IMR-90 (cell line): ENCODE results near the gene MAP4. TPM values are rescaled to one million over a fixed set of nuclear protein-coding genes. Genes with fewer than 3 reads are reported as not detected.

Experiments
- ATAC-seq: fragments of 200-7000 bp; cut with Tn5 transposase; 2 replicates; pipeline ENCODE4 v1.9.1; 2020; ENCODE audit warnings: low read depth, mild to moderate bottlenecking, moderate library complexity
- BruUV-seq: library from RNA; stranded (reverse); fragments of 400-500 nt; replicated peaks from 2 replicates; lab custom pipeline; 2021; lab: Mats Ljungman, UMichigan
- CTCF ChIA-PET: fragments of 300-600 bp; formaldehyde crosslinking; extraction: SDS; loops from one replicate; lab custom pipeline; 2021; ENCODE audit warnings: antibody characterized with exemption; lab: Yijun Ruan, JAX
- POLR2A ChIA-PET: fragments of 300-600 bp; sonication (Branson Sonifier 250); formaldehyde crosslinking; loops from one replicate; lab custom pipeline; 2022; ENCODE audit warnings: antibody characterized with exemption; ENCODE audit not compliant: unreplicated experiment; lab: Charles Lee
- DNase-seq: peaks from one replicate; pipeline ENCODE4 v3.0.0; 2013
- H2AFZ ChIP-seq: replicated peaks from 2 replicates; pipeline ENCODE3; 2013; ENCODE audit warnings: low read length, mild to moderate bottlenecking; ENCODE audit not compliant: poor library complexity
- H2AK5ac ChIP-seq: 2 replicates; pipeline ENCODE4 v1.6.1; 2013; ENCODE audit warnings: low read depth, low read length, inconsistent platforms
- H2AK9ac ChIP-seq: replicated peaks from 2 replicates; pipeline ENCODE3; 2013; ENCODE audit warnings: mild to moderate bottlenecking, low read depth, low read length, moderate library complexity; ENCODE audit not compliant: poor library complexity
- H2BK120ac ChIP-seq: 2 replicates; pipeline ENCODE4 v1.6.1; 2013; ENCODE audit warnings: low read depth, low read length, inconsistent platforms
- H2BK15ac ChIP-seq: 3 replicates; pipeline ENCODE4 v1.6.1; 2013; ENCODE audit warnings: low read depth, low read length, inconsistent platforms
- H2BK20ac ChIP-seq: 2 replicates; pipeline ENCODE4 v1.6.1; 2013; ENCODE audit warnings: low read depth, mild to moderate bottlenecking, inconsistent platforms, low read length, moderate library complexity
- H2BK5ac ChIP-seq: 2 replicates; pipeline ENCODE4 v1.6.1; 2013; ENCODE audit warnings: mild to moderate bottlenecking, low read depth, low read length, inconsistent platforms; ENCODE audit not compliant: poor library complexity, severe bottlenecking
- H3K14ac ChIP-seq: replicated peaks from 2 replicates; pipeline ENCODE4 v1.6.1; 2013; ENCODE audit warnings: low read depth, low read length, inconsistent platforms
- H3K18ac ChIP-seq: 2 replicates; pipeline ENCODE4 v1.6.1; 2013; ENCODE audit warnings: low read depth, low read length, control low read depth
- H3K23ac ChIP-seq: 2 replicates; pipeline ENCODE4 v1.6.1; 2013; ENCODE audit warnings: low read depth, low read length, inconsistent platforms
- H3K27ac ChIP-seq: 2 replicates; pipeline ENCODE4 v1.5.1; 2013; ENCODE audit warnings: mild to moderate bottlenecking, control low read depth, low read length; ENCODE audit not compliant: insufficient read depth
- H3K27me3 ChIP-seq: 2 replicates; pipeline ENCODE4 v1.6.1; 2013; ENCODE audit warnings: low read length; ENCODE audit not compliant: control insufficient read depth, insufficient read depth
- H3K36me3 ChIP-seq: 2 replicates; pipeline ENCODE4 v1.6.1; 2013; ENCODE audit warnings: low read length, mixed read lengths; ENCODE audit not compliant: control insufficient read depth, insufficient read depth
- H3K4ac ChIP-seq: 2 replicates; pipeline ENCODE4 v1.6.1; 2013; ENCODE audit warnings: low read depth, low read length, inconsistent platforms
- H3K4me1 ChIP-seq: 2 replicates; pipeline ENCODE4 v1.6.1; 2013; ENCODE audit warnings: low read length, mixed read lengths; ENCODE audit not compliant: control insufficient read depth, insufficient read depth
- H3K4me2 ChIP-seq: 2 replicates; pipeline ENCODE4 v1.6.1; 2013; ENCODE audit warnings: low read depth, mild to moderate bottlenecking, control low read depth, low read length, moderate library complexity
- H3K4me3 ChIP-seq: 2 replicates; pipeline ENCODE4 v1.5.1; 2013; ENCODE audit warnings: low read depth, mild to moderate bottlenecking, control low read depth, low read length, moderate library complexity; ENCODE audit not compliant: insufficient read depth
- H3K56ac ChIP-seq: 2 replicates; pipeline ENCODE4 v1.6.1; 2013; ENCODE audit warnings: low read length, inconsistent platforms; ENCODE audit not compliant: insufficient read depth; ENCODE audit errors: extremely low read depth
- H3K79me1 ChIP-seq, 2 experiments: 2 replicates each; pipeline ENCODE4 v1.6.1; 2013; ENCODE audit warnings: low read length in 2 of 2, inconsistent platforms in 1 of 2, low read depth in 1 of 2
- H3K9ac ChIP-seq: 2 replicates; pipeline ENCODE4 v1.6.1; 2013; ENCODE audit warnings: low read depth, low read length, control low read depth
- H3K9me1 ChIP-seq: 2 replicates; pipeline ENCODE4 v1.6.1; 2013; ENCODE audit warnings: low read length, inconsistent platforms; ENCODE audit not compliant: insufficient read depth
- H3K9me3 ChIP-seq: 2 replicates; pipeline ENCODE4 v1.6.1; 2013; ENCODE audit warnings: low read length; ENCODE audit not compliant: control insufficient read depth, insufficient read depth
- H4K20me1 ChIP-seq: 2 replicates; pipeline ENCODE4 v1.6.1; 2013; ENCODE audit warnings: low read length, inconsistent platforms; ENCODE audit not compliant: insufficient read depth
- H4K5ac ChIP-seq: 2 replicates; pipeline ENCODE4 v1.6.1; 2013; ENCODE audit warnings: mild to moderate bottlenecking, low read depth, low read length, control low read depth
- H4K8ac ChIP-seq, 2 experiments: 2 replicates each; pipeline ENCODE4 v1.6.1; 2013; ENCODE audit warnings: low read depth in 2 of 2, low read length in 2 of 2, control low read depth in 1 of 2, inconsistent platforms in 1 of 2
- H4K91ac ChIP-seq: 2 replicates; pipeline ENCODE4 v1.6.1; 2013; ENCODE audit warnings: low read depth, low read length, inconsistent platforms; ENCODE audit not compliant: insufficient read depth
- BHLHE40 ChIP-seq: fragments of 150-350 bp; IDR thresholded peaks from 2 replicates; pipeline ENCODE4 v1.6.1; 2016; ENCODE audit warnings: mild to moderate bottlenecking, low read depth, low read length
- CEBPB ChIP-seq: IDR thresholded peaks from 2 replicates; pipeline ENCODE4 v1.6.1; 2012; ENCODE audit warnings: low read depth, low read length, improper control_type of control experiment
- CHD1 ChIP-seq: IDR thresholded peaks from 2 replicates; pipeline ENCODE4 v1.6.1; 2012; ENCODE audit warnings: low read depth, low read length, improper control_type of control experiment
- ELK1 ChIP-seq: fragments of 150-350 bp; IDR thresholded peaks from 2 replicates; pipeline ENCODE4 v1.6.1; 2016; ENCODE audit warnings: low read depth, mild to moderate bottlenecking, low read length, moderate library complexity, borderline replicate concordance
- FOS ChIP-seq: fragments of 150-350 bp; IDR thresholded peaks from 2 replicates; pipeline ENCODE4 v1.6.1; 2016; ENCODE audit warnings: low read depth, low read length
- MAFK ChIP-seq: IDR thresholded peaks from 2 replicates; pipeline ENCODE4 v1.6.1; 2012; ENCODE audit warnings: low read depth, low read length, improper control_type of control experiment
- MAZ ChIP-seq: IDR thresholded peaks from 2 replicates; pipeline ENCODE4 v1.6.1; 2012; ENCODE audit warnings: low read depth, mild to moderate bottlenecking, low read length, improper control_type of control experiment, moderate library complexity, borderline replicate concordance
- MXI1 ChIP-seq: IDR thresholded peaks from 2 replicates; pipeline ENCODE4 v1.6.1; 2012; ENCODE audit warnings: low read depth, mild to moderate bottlenecking, low read length, moderate library complexity, borderline replicate concordance
- NFE2L2 ChIP-seq: fragments of 150-350 bp; IDR thresholded peaks from 2 replicates; pipeline ENCODE4 v1.6.1; 2016; ENCODE audit warnings: low read depth, mild to moderate bottlenecking, low read length
- POLR2A ChIP-seq: IDR thresholded peaks from 2 replicates; pipeline ENCODE4 v1.6.1; 2012; ENCODE audit warnings: mild to moderate bottlenecking, low read depth, low read length
- RAD21 ChIP-seq: IDR thresholded peaks from 2 replicates; pipeline ENCODE4 v1.6.1; 2012; ENCODE audit warnings: low read length, improper control_type of control experiment
- RCOR1 ChIP-seq: IDR thresholded peaks from 2 replicates; pipeline ENCODE4 v1.6.1; 2012; ENCODE audit warnings: mild to moderate bottlenecking, low read length, improper control_type of control experiment; ENCODE audit not compliant: insufficient replicate concordance
- RFX5 ChIP-seq: IDR thresholded peaks from 2 replicates; pipeline ENCODE4 v1.8.0; 2012; ENCODE audit warnings: low read depth, mild to moderate bottlenecking, low read length, moderate library complexity
- SMC3 ChIP-seq: fragments of 150-350 bp; IDR thresholded peaks from 2 replicates; pipeline ENCODE4 v1.6.1; 2016; ENCODE audit warnings: low read depth, mild to moderate bottlenecking, antibody characterized with exemption, low read length, moderate library complexity
- WGBS, 2 experiments: methylation state at CpG; one replicate each; pipeline versions ENCODE4 v1.1.5 to v1.1.7; 2013; ENCODE audit warnings: missing lambda C conversion rate in 2 of 2; ENCODE audit not compliant: insufficient read length in 1 of 2; ENCODE audit errors: extremely low coverage in 2 of 2; 5-methylcytosine and 5-hydroxymethylcytosine counted together
- dilution Hi-C: fragments of 300-500 bp; cut with HindIII; formaldehyde crosslinking; loops from one replicate; pipeline ENCODE4 v1.14.3; 2018; ENCODE audit warnings: low sequenced_read_pairs; ENCODE audit not compliant: unreplicated experiment
- in situ Hi-C: fragments of 300-500 bp; cut with MboI; formaldehyde crosslinking; loops from 3 replicates; pipeline ENCODE4 v1.14.3; 2019; ENCODE audit warnings: low sequenced_read_pairs, inconsistent platforms, mixed read lengths
- intact Hi-C: fragments of 100-400 bp; cut with micrococcal nuclease; formaldehyde crosslinking; loops from 2 replicates; pipeline ENCODE4 v1.10.0; 2022
- polyA plus RNA-seq, 3 experiments: library from polyadenylated mRNA; depleted of rRNA; stranded (reverse); fragments of >200 nt; gene quantifications; 2 replicates each; pipeline ENCODE4 v1.2.3, GENCODE V29; 2012; ENCODE audit warnings: low replicate concordance in 1 of 3
- total RNA-seq: library from RNA; depleted of rRNA; stranded (reverse); fragments of >200 nt; gene quantifications from 2 replicates; pipeline ENCODE4 v1.2.3, GENCODE V29; 2012
- TF ChIP-seq, protein P1 (sequence below): conservative IDR thresholded peaks from 2 replicates; pipeline ENCODE4 v1.5.1; 2012; ENCODE audit warnings: mild to moderate bottlenecking, low read depth, low read length, improper control_type of control experiment
- TF ChIP-seq, protein P2 (sequence below): fragments of 150-350 bp; IDR thresholded peaks from 2 replicates; pipeline ENCODE4 v1.6.1; 2017; ENCODE audit warnings: mild to moderate bottlenecking, antibody characterized with exemption, low read length, low read depth

MAP4 gene
- total and polyA plus RNA-seq, 2 of the 4 experiments (the other 2 are of a cell fraction) = 87.8 to 216 TPM

DNA sequence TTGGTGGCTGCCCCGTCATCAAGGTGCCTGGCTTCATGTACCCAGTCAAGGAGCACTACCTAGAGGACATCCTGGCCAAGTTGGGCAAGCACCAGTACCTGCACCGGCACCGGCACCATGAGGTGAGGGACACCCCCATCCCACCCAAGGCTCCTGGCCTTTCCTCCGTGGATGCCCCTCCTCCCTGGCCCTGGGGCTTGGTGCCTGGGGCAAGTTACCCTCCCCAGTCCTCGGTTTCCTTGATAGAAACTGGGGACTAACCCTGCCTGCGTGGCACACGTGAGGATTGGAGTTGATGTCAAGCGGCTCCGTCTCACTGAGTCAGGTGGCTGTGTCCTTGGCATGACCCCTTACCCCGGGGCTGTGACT is 169.4 kb downstream of the MAP4 start:
- Histone ChIP-seq H4K20me1 (peaks cover 73% of the 10 kb centered on the region), H3K4me1 (peaks cover 2% of the 10 kb centered on the region; the same call in 1 of the 2 replicates), H3K56ac (no peak overlapping the region), H2BK20ac (no peak overlapping the region), H4K91ac (no peak overlapping the region), H3K4ac (no peak overlapping the region), H3K14ac (no peak overlapping the region), H3K23ac (no peak overlapping the region), H2BK5ac (no peak overlapping the region), H3K27ac (no peak overlapping the region), H3K18ac (no peak overlapping the region), H3K9me3 (no peaks in the 10 kb centered on the region), H3K4me2 (no peak overlapping the region), H3K36me3 (peaks cover 89% of the 10 kb centered on the region), H4K5ac (no peak overlapping the region), H4K8ac (no peak overlapping the region), H2AFZ (peak overlapping the region; percentile 18), H3K27me3 (no peaks in the 10 kb centered on the region), H3K9ac (no peak overlapping the region), H2AK9ac (no peak overlapping the region), H3K79me1 (peaks cover 3 to 18% of the 10 kb centered on the region in 2 experiments; a peak in 3 of 4 replicates), H2AK5ac (no peak overlapping the region), H3K9me1 (peaks cover 4% of the 10 kb centered on the region; the same call in 1 of the 2 replicates), H3K4me3 (no peak overlapping the region), H2BK15ac (no peak overlapping the region), H2BK120ac (no peak overlapping the region)
- ATAC-seq (no peak), DNase-seq (no peak)
- TF ChIP-seq MAZ = no peak
- TF ChIP-seq POLR2A = no peak
- TF ChIP-seq SMC3 = no peak
- TF ChIP-seq CEBPB = no peak
- TF ChIP-seq NFE2L2 = no peak
- no peak for TF ChIP-seq BHLHE40
- TF ChIP-seq MXI1 = no peak
- TF ChIP-seq RCOR1 = no peak
- TF ChIP-seq CHD1 = no peak
- no peak for TF ChIP-seq RFX5
- no peak for TF ChIP-seq RAD21
- TF ChIP-seq FOS = no peak
- TF ChIP-seq ELK1 = no peak
- TF ChIP-seq, protein P1, sequence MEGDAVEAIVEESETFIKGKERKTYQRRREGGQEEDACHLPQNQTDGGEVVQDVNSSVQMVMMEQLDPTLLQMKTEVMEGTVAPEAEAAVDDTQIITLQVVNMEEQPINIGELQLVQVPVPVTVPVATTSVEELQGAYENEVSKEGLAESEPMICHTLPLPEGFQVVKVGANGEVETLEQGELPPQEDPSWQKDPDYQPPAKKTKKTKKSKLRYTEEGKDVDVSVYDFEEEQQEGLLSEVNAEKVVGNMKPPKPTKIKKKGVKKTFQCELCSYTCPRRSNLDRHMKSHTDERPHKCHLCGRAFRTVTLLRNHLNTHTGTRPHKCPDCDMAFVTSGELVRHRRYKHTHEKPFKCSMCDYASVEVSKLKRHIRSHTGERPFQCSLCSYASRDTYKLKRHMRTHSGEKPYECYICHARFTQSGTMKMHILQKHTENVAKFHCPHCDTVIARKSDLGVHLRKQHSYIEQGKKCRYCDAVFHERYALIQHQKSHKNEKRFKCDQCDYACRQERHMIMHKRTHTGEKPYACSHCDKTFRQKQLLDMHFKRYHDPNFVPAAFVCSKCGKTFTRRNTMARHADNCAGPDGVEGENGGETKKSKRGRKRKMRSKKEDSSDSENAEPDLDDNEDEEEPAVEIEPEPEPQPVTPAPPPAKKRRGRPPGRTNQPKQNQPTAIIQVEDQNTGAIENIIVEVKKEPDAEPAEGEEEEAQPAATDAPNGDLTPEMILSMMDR = no peak
- TF ChIP-seq, protein P2, sequence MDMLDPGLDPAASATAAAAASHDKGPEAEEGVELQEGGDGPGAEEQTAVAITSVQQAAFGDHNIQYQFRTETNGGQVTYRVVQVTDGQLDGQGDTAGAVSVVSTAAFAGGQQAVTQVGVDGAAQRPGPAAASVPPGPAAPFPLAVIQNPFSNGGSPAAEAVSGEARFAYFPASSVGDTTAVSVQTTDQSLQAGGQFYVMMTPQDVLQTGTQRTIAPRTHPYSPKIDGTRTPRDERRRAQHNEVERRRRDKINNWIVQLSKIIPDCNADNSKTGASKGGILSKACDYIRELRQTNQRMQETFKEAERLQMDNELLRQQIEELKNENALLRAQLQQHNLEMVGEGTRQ = no peak
- no peak for TF ChIP-seq MAFK
- CTCF ChIA-PET = no interaction called here
- POLR2A ChIA-PET = no interaction called here
- intact Hi-C loops (no loop called here), in situ Hi-C loops (no loop called here), dilution Hi-C loops (no loop called here)
- no TSS peak for BruUV-seq
- 100% methylated on average over 1 of the region's 10 CpGs; no CpG with 5 or more reads in 1 of the 2 experiments for whole genome bisulfite sequencing, 2 experiments
